ENCODE data around the gene MCC. TPM values are rescaled to one million over a fixed set of nuclear protein-coding genes. Genes with fewer than 3 reads are reported as not detected.
A peak's percentile ranks its signal among the peaks of the same experiment; 100 is the strongest.

The MCC gene
- total RNA-seq, 1 donor from 2014 or later: 2.5 TPM

DNA sequence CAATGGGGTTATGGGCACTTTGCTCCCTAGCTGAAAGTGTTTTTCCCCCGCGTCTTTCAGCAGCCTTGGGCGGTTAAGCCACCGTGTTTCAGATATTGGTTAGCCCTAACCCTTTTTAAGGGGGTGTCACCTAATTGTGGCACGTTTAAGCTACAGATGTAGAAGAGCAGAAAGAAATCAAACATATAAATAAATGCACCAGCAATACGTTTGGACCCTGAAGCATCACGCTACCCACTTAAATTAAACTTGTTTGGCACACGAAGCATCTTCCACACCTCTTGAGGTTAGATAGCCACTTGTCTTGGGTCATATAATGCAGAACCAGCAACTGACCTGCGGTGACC lies 26.0 kb upstream of the MCC start:
- Mint-ChIP-seq H3K4me1 (peaks cover 12% of the 10 kb centered on the region), H3K27ac (peak overlapping the region; percentile 91), H3K9me3 (no peaks in the 10 kb centered on the region), H3K36me3 (peaks cover 12% of the 10 kb centered on the region), H3K4me3 (peak overlapping the region; percentile 90), H3K27me3 (ENCODE audit: insufficient read depth, low read depth) (no peaks in the 10 kb centered on the region)
- Histone ChIP-seq H4K20me1 (ENCODE audit: low read depth) (no peaks in the 10 kb centered on the region), H3K36me3 (no peaks in the 10 kb centered on the region), H3K9me3 (ENCODE audit: low read depth) (no peaks in the 10 kb centered on the region), H3F3A (ENCODE audit: low read depth) (no peaks in the 10 kb centered on the region), H3K27ac (no peak overlapping the region), H2AFZ (replicated peaks) (peak overlapping the region; percentile 92), H3K27me3 (no peaks in the 10 kb centered on the region), H3K79me2 (ENCODE audit: low read depth) (peaks cover 21% of the 10 kb centered on the region), H3K9ac (peak overlapping the region; percentile 53), H3K4me1 (peaks cover 7% of the 10 kb centered on the region), H3K4me3 (peak overlapping the region; percentile 74), H3K4me2 (peak overlapping the region; percentile 83)
- no peak for DNase-seq (ENCODE audit: low spot score)
- TF ChIP-seq, protein P1, sequence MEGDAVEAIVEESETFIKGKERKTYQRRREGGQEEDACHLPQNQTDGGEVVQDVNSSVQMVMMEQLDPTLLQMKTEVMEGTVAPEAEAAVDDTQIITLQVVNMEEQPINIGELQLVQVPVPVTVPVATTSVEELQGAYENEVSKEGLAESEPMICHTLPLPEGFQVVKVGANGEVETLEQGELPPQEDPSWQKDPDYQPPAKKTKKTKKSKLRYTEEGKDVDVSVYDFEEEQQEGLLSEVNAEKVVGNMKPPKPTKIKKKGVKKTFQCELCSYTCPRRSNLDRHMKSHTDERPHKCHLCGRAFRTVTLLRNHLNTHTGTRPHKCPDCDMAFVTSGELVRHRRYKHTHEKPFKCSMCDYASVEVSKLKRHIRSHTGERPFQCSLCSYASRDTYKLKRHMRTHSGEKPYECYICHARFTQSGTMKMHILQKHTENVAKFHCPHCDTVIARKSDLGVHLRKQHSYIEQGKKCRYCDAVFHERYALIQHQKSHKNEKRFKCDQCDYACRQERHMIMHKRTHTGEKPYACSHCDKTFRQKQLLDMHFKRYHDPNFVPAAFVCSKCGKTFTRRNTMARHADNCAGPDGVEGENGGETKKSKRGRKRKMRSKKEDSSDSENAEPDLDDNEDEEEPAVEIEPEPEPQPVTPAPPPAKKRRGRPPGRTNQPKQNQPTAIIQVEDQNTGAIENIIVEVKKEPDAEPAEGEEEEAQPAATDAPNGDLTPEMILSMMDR (IDR thresholded peaks at IDR 0.05): no peak
- TF ChIP-seq EZH2 (IDR thresholded peaks at IDR 0.05) (no peak), EZH2phosphoT487 (IDR thresholded peaks at IDR 0.05) (no peak)

DNA sequence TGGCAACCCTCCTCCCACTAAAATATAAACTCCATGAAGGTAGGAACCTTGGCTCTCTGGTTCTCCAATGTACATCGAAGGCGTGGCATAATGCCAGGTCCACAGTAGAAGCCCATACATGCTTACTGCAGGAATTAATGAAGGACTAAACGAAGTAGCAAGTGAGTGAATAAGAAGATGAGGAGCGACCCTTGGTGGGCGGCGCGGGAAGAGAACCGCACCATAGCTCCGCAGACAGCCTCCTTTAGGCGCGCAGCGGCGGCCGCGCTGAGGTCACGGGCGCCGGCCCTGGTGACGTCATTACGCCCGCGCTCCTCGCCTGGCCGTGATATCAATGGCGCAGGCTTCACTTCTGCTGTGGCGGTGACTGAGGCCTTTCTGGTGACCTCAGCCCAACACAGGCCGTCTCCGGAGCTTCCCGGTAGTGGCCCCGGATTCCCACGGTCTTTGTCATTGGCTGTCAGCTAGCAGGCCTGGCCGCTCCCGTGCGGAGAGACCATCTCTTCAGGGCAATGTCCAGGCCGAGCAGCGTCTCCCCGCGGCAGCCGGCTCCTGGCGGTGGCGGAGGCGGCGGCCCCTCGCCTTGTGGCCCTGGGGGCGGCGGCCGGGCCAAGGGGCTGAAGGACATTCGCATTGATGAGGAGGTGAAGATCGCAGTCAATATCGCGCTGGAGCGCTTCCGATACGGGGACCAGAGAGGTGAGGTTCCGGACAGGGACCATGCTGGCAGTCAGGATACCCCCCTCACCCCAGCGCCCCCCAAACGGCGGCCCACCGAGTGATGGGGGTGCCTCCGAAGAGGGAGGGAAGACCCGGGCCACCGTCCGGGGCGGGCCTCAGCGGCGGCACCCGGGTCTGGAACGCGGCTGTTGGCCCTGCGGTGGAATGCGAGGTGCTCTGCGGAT lies 25.4 kb upstream of the MCC start, which contains the start of gene YTHDC2:
YTHDC2 (plus strand) TSS at position 311 of the 905 bp plus-strand sequence; CDS start at position 513, 202 bp downstream.
- H4K20me1 ChIP-seq (ENCODE audit: low read depth): no peaks in the 10 kb centered on the region
- H3K79me2 ChIP-seq (ENCODE audit: low read depth): peaks cover 21% of the 10 kb centered on the region
- H3K27ac ChIP-seq: no peak within 1 kb of the TSS
- peak within 1 kb of the TSS; percentile 83 for H3K4me2 ChIP-seq
- H3K4me1 Mint-ChIP-seq: peaks cover 12% of the 10 kb centered on the region
- H3K27me3 Mint-ChIP-seq (ENCODE audit: insufficient read depth, low read depth): no peaks in the 10 kb centered on the region
- H3K9me3 ChIP-seq (ENCODE audit: low read depth): no peaks in the 10 kb centered on the region
- DNase-seq (ENCODE audit: low spot score): peak; percentile 90
- peak within 1 kb of the TSS; percentile 91 for H3K27ac Mint-ChIP-seq
- peaks cover 10% of the 10 kb centered on the region for H3K36me3 Mint-ChIP-seq
- H3F3A ChIP-seq (ENCODE audit: low read depth): no peaks in the 10 kb centered on the region
- H2AFZ ChIP-seq (replicated peaks): peak within 1 kb of the TSS; percentile 92
- H3K9ac ChIP-seq: peak within 1 kb of the TSS; percentile 53
- H3K9me3 Mint-ChIP-seq: no peaks in the 10 kb centered on the region
- peaks cover 7% of the 10 kb centered on the region for H3K4me1 ChIP-seq
- H3K4me3 ChIP-seq: peak within 1 kb of the TSS; percentile 74
- no peaks in the 10 kb centered on the region for H3K36me3 ChIP-seq
- H3K4me3 Mint-ChIP-seq: peak within 1 kb of the TSS; percentile 90
- H3K27me3 ChIP-seq: no peaks in the 10 kb centered on the region
- TF ChIP-seq EZH2 (IDR thresholded peaks at IDR 0.05): no peak
- TF ChIP-seq, protein P1 (IDR thresholded peaks at IDR 0.05): peak; percentile 60
- TF ChIP-seq EZH2phosphoT487 (IDR thresholded peaks at IDR 0.05): no peak

DNA sequence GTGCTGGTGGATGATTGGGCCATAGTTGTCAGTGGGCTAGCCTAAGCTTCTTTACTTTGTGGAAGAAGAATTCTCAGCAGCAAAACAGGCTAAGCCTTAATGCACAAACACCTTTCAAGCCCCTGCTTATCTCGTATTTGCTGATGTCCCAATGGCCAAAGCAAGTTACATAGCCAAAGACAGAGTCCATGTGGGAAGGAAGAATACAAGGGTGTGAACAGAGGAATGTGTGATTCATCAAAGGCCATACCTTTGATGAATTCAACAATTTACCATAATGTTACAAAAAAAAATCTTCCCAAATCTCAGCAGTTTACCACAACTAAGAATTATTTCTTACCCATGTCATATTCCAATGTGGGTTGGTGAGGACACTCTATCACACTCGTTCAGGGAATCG lies 24.1 kb upstream of the MCC start:
- Histone ChIP-seq H3K4me1 (peaks cover 7% of the 10 kb centered on the region), H2AFZ (replicated peaks) (no peak overlapping the region), H3K4me3 (no peak overlapping the region), H3K27ac (no peak overlapping the region), H3K9ac (no peak overlapping the region), H3K36me3 (no peaks in the 10 kb centered on the region), H3K9me3 (ENCODE audit: low read depth) (no peaks in the 10 kb centered on the region), H3K27me3 (no peaks in the 10 kb centered on the region), H4K20me1 (ENCODE audit: low read depth) (no peaks in the 10 kb centered on the region), H3K4me2 (no peak overlapping the region), H3K79me2 (ENCODE audit: low read depth) (peaks cover 21% of the 10 kb centered on the region), H3F3A (ENCODE audit: low read depth) (no peaks in the 10 kb centered on the region)
- H3K4me3 Mint-ChIP-seq: peak overlapping the region; percentile 90
- no peak for DNase-seq (ENCODE audit: low spot score)
- H3K9me3 Mint-ChIP-seq: no peaks in the 10 kb centered on the region
- peaks cover 9% of the 10 kb centered on the region for H3K36me3 Mint-ChIP-seq
- H3K27me3 Mint-ChIP-seq (ENCODE audit: insufficient read depth, low read depth): no peaks in the 10 kb centered on the region
- TF ChIP-seq EZH2 (IDR thresholded peaks at IDR 0.05) (no peak), EZH2phosphoT487 (IDR thresholded peaks at IDR 0.05) (no peak)
- TF ChIP-seq, protein P1 (IDR thresholded peaks at IDR 0.05): no peak
- H3K4me1 Mint-ChIP-seq: peaks cover 12% of the 10 kb centered on the region
- H3K27ac Mint-ChIP-seq: no peak overlapping the region
